CD4-positive, alpha-beta T cell treated with Interferon alpha-2 for 1 hour (primary cell): Measurements from ENCODE around the gene PUM1.
A peak's percentile ranks its signal among the peaks of the same experiment; 100 is the strongest.
"Not testable (repeated sequence)": the region's sequence is repeated elsewhere in the genome, so short reads cannot be mapped to it uniquely, and the experiment has no call there.

Source experiments
- DNase-seq, 2 donors: peaks; one replicate each; pipeline ENCODE4 v3.0.0-alpha.2; 2020 to 2022

The PUM1 gene, protein sequence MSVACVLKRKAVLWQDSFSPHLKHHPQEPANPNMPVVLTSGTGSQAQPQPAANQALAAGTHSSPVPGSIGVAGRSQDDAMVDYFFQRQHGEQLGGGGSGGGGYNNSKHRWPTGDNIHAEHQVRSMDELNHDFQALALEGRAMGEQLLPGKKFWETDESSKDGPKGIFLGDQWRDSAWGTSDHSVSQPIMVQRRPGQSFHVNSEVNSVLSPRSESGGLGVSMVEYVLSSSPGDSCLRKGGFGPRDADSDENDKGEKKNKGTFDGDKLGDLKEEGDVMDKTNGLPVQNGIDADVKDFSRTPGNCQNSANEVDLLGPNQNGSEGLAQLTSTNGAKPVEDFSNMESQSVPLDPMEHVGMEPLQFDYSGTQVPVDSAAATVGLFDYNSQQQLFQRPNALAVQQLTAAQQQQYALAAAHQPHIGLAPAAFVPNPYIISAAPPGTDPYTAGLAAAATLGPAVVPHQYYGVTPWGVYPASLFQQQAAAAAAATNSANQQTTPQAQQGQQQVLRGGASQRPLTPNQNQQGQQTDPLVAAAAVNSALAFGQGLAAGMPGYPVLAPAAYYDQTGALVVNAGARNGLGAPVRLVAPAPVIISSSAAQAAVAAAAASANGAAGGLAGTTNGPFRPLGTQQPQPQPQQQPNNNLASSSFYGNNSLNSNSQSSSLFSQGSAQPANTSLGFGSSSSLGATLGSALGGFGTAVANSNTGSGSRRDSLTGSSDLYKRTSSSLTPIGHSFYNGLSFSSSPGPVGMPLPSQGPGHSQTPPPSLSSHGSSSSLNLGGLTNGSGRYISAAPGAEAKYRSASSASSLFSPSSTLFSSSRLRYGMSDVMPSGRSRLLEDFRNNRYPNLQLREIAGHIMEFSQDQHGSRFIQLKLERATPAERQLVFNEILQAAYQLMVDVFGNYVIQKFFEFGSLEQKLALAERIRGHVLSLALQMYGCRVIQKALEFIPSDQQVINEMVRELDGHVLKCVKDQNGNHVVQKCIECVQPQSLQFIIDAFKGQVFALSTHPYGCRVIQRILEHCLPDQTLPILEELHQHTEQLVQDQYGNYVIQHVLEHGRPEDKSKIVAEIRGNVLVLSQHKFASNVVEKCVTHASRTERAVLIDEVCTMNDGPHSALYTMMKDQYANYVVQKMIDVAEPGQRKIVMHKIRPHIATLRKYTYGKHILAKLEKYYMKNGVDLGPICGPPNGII

DNA sequence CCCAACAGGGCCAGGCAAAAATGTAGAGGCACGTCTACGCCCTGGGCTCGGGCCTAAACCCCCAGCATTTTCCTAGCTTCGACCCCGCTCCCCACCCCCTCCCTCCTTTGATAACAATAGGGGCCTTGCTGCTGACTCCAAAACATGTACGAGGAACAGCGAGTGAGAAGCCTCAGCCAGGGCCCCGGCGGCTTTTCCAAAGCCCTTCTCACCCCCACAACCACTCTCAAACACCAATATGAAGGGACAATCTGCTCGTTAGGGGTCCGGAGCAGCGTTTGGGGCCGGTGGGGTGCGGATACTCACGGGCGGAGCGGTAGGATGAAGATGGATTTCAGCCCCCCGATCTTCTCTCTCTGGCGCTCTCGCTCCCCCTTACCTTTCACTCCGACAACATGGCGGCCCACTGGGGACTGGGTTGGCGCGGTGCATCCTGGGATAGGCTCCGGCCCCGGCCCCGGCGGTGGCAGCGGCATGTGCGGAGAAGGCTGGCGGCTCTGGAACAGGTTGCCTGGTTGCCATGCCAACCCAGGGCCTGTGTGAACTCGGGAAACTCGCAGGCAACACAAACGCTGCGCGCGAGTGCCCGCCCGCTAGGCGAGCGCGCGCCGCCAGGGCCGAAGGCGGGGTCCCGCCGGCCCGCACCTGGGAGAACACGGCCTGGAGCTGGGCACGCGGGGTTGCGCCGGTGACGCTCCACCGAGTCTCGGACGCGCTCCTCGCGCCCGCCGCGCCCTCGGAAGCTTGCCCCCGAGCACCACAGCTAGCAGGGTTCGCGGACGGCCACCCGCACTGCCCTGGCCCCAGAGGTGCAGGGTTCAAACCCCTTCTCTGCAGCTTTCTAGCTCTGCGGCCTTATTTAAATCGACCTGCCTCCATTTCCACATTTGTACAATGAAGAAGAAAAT lies at the start of gene PUM1:
Gene PUM1 (minus strand): TSS at position 408 of the 908 bp plus-strand sequence. CDS start 6,151 bp downstream, outside the sequence.
- DNase-seq: peak; percentile 98

DNA sequence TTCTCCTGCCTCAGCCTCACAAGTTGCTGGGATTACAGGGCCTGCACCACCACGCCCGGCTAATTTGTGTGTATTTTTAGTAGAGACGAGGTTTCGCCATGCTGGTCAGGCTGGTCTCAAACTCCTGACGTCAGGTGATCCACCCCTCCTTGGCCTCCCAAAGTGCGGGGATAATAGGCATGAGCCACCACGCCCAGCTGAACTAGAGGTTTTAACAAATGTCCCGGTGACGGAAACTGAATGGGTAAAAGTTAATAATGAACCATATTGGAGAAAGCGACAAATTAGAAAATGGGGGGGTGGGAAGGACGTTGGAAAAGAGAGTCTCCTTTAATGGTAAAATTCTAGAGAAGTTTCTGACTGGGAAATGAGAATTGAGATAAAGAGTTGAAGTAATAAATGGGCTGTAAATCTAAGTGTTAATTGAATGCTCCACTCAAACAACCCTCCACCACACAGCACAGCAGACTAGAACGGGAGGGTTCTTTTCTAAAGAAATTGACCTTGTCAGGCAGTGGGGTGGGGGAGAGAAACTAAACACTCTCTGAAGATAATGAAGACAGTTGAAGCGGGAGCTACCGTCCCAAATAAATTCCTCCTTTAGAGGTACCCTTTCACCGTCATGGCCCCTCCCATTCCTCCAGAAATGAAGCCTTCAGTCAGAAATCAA lies 46.9 kb upstream of the PUM1 start:
- no peak for DNase-seq

DNA sequence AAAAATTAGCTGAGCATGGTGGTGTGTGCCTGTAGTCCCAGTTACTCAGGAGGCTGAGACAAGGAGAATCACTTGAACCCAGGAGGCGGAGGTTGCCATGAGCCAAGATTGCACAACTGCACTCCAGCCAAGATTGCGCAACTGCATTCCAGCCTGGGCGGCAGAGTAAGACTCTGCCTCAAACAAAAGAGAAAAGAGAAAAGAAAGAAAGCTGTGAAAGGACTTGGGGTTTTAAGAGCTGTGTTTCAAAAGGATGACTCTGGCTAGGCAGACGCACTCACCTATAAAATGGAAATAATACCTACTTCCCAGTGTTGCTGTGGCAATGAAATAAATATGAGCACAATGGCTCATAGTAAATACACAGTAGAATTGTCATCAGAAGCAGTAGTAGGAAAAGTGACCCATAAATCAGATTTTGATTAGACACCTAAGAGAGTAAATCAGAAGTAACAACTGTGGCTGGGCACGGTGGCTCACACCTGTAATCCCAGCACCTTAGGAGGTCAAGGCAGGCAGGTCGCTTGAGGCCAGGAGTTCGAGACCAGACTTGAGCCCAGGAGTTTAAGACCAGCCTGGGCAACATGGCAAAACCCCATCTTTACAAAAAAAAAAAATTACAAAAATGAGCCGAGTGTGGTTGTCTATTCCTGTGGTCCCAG lies 45.9 kb upstream of the PUM1 start:
- no peak for DNase-seq

DNA sequence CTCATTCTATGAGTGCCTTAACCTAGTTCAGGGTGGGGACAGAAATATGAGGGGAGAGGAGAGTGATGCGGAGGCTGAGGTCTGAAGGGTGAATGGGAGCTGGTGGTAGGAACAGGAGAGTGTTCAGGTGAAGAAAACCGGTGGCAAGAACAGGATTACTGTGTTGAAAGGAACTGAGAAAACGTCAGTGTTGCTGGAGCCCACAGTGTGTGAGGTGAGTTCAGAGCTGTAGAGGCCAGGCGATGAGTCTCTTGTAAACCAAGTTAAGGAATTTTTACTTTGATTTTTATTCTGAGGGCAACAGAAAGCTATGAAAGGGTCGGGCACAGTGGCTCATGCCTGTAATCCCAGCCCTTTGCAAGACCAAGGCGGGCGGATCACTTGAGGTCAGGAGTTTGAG lies 45.3 kb upstream of the PUM1 start:
- DNase-seq: no peak

DNA sequence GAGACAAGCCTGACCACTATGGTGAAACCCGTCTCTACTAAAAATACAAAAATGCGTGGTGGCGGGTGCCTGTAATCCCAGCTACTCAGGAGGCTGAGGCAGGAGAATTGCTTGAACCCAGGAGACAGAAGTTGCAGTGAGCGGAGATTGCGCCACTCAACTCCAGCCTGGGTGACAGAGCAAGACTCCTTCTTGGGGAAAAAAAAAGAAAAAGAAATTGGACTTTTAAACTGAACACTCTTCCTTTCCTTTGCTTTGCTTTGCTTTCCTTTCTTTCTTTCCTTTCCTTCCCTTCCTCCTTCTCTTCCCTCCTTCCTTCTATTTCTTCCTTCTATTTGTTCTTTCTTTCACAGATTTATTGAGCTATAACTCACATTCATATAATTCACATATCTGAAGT lies 43.3 kb upstream of the PUM1 start:
- DNase-seq: no peak

DNA sequence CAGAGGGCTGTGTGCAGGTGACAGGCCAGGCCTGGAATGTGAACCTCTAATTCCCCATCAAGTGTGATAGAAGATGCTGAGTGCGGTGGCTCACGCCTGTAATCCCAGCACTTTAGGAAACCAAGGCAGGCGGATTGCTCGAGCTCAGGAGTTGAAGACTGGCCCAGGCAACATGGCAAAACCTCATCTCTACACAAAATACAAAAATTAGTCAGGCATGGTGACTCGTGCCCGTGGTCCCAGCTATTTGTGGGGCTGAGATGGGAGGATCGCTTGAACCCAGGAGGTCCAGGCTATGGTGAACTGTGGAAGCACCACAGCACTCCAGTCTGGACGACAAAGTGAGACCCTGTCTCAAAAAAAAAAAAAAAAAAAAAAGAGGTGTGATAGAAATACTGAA lies 40.1 kb upstream of the PUM1 start:
- DNase-seq: no peak

DNA sequence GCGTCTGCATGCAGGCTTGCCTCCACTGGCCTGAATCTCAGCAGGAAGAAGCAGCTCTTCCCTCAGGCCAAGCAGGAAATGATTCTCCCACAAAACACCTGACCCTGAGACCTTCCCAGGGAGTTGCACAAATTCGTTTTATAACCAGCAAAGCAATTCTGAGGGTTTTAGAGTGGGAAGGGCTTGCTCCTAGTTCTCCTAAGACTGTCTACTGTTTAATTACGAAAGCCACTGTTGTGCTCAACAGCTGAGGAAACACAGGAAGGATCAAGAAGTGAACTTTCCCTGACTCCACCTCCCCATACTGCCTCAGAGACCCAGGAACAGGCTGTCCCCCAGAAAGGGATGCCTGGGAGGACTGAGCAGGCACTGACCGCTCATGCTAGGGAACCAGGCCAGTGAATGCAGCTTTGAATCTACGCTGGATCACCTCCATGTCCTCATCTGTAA lies 37.0 kb upstream of the PUM1 start:
- no peak for DNase-seq

DNA sequence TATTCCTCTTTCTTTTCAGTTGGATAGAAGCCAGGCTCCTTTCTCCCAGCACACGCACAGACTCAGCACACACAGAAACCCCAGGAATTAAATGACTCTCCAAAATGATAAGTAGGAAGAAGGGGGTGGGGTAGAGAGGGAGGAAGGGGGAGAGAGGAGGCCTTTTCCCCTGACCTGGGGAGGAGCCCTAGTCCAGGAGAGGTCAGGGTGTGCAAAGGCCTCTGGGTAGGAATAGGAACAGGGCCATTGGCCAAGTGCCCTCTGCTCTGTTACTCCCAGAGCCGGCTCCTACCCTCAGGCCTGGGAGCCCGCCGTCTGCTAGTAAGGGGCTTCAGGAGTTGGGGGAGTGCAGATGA lies 35.6 kb upstream of the PUM1 start:
- no peak for DNase-seq

DNA sequence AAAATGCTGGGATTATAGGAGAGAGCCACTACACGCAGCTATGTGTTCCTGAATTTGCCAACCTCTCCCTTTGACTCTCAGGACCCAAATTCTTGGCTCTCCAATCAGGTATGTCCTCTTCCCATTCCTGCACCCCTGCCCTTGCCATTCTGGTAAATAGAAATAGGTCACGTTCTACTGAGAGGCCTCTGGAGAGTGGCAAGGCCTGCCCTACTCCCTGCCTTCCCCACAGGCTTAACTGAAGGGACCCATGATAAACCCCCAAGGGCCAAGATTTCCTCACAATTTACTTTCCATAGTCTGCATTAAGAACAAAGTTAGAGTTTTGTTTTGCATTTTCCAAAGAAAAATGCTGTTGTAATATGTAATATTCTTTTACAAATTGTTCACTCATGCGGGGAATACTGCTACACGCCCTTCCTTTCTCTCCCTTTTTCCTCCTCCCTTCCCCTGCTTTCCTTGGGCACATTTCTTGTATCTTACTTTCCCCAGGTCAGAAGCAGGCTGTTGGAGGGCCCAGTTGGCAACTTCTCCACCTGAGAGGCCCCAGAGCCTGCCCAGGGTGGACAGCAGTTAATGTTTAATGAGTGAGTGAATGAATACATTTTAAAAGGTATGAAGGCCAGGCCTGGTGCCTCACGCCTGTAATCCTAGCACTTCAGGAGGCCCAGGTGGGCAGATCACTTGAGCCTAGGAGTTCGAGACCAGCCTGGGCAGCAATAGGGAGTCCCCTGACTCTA lies 33.9 kb upstream of the PUM1 start:
- DNase-seq: no peak

DNA sequence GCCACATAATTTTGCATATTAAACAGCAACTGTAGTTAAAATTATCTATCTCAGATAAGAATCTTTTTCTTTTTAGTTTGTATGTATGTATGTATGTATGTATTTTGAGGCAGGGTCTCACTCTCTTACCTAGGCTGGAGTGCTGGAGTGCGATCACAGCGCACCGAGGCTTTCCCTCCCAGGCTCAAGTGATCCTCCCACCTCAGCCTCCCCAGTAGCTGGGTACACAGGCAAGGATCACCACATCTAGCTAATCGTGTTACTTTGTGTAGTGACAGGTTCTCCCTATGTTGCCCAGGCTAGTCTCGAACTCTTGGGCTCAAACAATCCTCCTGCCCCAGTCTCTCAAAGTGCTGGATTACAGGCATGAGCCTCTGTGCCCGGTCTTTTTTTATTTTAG lies 30.5 kb upstream of the PUM1 start:
- DNase-seq: no peak

DNA sequence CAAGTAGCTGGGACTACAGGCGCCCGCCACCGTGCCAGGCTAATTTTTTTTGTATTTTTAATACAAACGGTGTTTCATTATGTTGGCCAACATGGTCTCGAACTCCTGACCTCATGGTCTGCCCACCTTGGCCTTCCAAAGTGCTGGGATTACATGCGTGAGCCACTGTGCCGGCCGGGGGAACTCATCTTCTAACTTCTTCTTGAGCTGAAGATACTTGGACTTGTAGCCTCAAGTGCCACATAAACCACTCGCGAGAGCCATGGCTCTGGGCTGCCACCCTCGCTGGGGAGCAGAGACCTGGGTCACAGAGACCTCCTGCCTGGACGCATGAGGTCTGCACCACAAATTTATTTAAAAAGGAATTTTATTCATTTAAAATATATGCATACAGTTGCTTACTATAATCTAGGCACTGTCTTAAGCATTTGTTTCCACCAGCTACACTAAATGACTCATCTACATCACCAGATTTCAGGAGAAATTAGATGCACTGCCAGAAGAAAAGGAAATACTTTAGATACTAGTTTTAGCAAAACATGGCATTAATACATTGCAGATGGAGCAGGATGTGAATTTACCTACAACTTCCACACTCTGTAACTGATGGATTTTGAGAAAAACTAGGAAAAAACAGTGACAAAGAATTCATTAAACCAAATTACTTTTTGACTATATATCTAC lies 29.9 kb upstream of the PUM1 start:
- no peak for DNase-seq

DNA sequence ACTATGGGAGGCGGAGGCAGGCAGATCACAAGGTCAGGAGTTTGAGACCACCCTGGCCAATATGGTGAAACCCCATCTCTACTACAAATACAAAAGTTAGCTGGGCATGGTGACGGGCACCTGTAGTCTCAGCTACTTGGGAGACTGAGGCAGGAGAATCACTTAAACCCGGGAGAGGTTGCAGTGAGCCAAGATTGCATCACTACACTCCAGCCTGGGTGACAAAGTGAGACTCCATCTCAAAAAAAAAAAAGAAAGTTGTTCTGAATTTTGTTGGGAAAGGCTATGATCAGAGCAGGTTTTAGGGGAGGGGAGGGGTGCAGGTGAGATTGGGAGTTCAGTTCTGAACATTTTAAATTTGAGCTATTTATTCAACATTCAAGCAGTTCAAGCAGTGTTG lies 22.6 kb upstream of the PUM1 start:
- DNase-seq: not testable (repeated sequence)

DNA sequence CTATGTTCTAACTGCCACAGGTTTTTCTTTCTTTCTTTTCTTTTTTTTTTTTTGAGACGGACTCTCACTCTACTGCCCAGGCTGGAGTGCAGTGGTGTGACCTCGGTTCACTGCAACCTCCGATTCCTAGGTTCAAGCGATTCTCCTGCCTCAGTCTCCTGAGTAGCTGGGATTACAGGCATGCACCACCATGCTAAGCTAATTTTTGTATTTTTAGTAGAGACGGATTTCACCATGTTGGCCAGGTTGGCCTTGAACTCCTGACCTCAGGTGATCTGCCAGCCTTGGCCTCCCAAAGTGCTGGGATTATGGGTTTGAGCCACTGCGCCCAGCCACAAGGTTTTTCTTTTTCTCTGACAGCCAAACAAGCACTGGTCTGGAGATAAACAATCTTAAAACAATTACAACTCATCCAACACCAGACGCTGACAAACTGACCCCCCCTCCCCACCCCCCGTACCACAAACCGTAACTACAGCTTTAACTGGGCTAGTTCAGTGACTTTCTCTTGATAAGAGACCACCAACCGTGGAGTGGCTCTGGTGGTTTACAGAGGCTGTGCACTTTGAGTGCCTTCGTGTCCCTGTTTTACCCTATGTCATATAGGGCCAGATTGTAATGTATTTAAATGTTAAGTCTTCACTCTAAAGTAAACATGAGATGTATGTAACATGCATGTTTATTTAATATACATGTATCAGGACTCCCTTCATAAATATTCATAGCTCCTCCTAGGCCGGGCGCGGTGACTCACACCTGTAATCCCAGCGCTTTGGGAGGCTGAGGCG lies 19.5 kb upstream of the PUM1 start:
- DNase-seq: no peak

DNA sequence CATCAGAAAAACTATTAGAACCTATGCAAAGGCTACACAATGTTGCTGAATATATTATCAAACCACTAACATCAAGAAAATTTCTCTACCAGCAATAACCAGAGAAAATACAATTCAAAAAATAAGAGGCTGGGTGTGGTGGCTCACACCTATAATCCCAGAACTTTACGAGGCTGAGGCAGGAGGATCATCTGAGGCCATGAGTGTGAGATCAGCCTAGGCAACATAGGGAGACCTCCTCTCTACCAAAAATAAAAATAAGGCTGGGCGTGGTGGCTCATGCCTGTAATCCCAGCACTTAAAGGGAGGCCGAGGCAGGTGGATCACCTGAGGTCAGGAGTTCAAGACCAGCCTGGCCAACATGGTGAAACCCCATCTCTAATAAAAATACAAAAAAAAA lies 16.9 kb upstream of the PUM1 start:
- no peak for DNase-seq

DNA sequence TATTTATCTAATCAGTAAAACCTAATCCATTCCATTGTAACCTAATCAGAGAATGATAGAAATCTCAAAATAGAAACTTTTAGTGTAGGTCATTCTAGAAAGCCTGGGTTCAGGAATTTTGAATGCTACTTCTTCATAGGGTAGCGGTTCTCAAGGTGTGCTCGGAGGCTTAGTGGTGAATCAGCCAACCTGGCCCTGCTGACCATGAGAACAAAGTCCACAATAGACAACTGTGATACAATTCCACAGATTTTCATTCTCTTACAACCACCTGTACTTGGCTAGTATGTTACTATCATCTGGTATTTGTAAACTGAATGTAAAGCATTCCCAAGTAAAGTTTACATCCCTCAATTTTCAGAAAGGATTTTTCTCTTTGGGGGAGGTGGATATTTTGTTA lies 7.5 kb upstream of the PUM1 start:
- no peak for DNase-seq

DNA sequence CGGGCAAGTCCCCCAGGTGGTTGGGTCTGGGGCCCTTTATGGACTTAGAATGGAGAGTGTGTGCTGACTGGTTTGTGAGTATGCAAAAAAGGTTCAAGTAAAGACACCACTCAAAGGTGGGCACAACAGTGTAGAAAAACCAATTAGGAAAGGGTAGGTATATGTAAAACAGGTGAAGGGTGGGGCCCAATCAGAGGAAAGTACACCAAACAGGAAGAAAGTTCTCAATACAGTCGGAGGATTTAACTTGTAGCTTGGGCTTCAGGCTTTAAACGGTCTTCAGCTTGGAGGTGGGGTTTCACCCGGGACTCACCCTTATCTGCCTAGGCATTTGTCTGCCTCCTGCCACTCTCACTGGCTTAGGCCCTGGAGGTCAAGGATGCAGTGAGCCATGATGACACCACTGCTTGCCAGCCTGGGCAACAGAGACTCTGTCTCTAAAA lies 6.8 kb upstream of the PUM1 start:
- no peak for DNase-seq

DNA sequence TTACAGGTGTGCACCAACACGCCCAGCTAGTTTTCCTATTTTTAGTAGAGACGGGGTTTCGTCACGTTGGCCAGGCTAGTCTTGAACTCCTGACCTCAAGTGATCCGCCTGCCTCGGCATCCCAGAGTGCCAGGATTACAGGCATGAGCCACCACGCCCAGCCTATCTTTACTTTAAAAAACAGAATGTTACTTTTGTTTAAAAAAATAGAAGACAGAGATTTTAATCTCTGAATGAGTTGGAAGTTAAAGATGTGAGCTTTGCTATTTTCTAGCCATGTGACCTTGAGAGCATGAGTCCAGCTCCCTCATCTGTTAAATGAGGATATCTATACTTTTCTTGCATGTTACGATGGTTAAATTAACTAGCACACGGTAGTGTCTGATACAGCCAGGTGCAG lies 3.9 kb upstream of the PUM1 start:
- DNase-seq: no peak

DNA sequence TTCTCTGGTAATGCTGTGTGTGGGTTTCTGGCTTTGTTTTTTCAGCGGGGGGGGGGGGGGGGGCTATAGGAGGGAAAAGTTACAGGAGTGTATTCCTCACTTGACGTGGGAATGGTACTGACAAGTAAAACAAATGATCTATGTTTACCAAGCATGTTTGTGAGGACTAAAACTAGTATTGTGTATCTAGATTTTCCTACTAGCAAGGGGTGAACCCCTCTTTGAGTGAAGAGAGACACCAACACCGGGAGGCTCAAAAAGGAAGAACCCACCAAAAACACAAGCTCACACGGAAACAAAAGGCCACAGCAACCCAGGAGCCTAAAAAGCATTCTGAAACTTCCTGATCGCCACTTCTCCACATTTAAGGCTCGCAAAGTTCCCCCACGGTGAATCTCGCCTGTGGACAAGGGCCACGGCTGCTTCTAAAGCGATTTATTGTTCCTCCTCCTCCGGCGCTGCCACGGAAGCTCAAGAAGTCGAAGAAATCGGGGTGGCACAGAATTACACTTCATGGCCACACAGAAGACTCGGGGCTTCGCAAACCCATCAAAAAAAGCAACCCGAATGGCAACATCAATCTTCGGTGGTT lies 703 bp downstream of the PUM1 start:
- no peak for DNase-seq
